Globus pallidus (tissue), 1 donor: ENCODE data around the gene LYZL6.
"Not testable (repeated sequence)": the region's sequence is repeated elsewhere in the genome, so short reads cannot be mapped to it uniquely, and the experiment has no call there.

ENCODE experiments used
- DNase-seq: peaks from one replicate; pipeline ENCODE4 v3.0.0-alpha.2; 2015; ENCODE audit warnings: low spot score

Gene LYZL6

GRCh38 chr17:35906926-35907637, 36.4 kb downstream of the LYZL6 start:
- DNase-seq, result no peak

- no peak for DNase-seq
Measured at GRCh38 chr17:35906191-35906925, 37.2 kb downstream of the LYZL6 start.

- no peak for DNase-seq
Measured at GRCh38 chr17:35903451-35903850, 40.1 kb downstream of the LYZL6 start.

- no peak for DNase-seq
Measured at GRCh38 chr17:35901631-35902175, 41.8 kb downstream of the LYZL6 start.

GRCh38 chr17:35900708-35901480, 42.6 kb downstream of the LYZL6 start:
- no peak for DNase-seq

- no peak for DNase-seq
Measured at GRCh38 chr17:35900280-35900679, 43.2 kb downstream of the LYZL6 start.

- DNase-seq, result no peak
Measured at GRCh38 chr17:35898283-35899070, 45.0 kb downstream of the LYZL6 start.

GRCh38 chr17:35897772-35898171, 45.7 kb downstream of the LYZL6 start:
- DNase-seq, result not testable (repeated sequence)

- no peak for DNase-seq
Measured at GRCh38 chr17:35895636-35896587, 47.6 kb downstream of the LYZL6 start.

GRCh38 chr17:35894206-35894605, 49.3 kb downstream of the LYZL6 start:
- no peak for DNase-seq

- no peak for DNase-seq
Measured at GRCh38 chr17:35893751-35894150, 49.8 kb downstream of the LYZL6 start.

GRCh38 chr17:35892091-35893035, 51.1 kb downstream of the LYZL6 start:
- no peak for DNase-seq

- no peak for DNase-seq
Measured at GRCh38 chr17:35891269-35891668, 52.2 kb downstream of the LYZL6 start.

- DNase-seq, result no peak
Measured at GRCh38 chr17:35890774-35891155, 52.7 kb downstream of the LYZL6 start.

- DNase-seq, result no peak
Measured at GRCh38 chr17:35889818-35890773, 53.4 kb downstream of the LYZL6 start.

- DNase-seq, result no peak
Measured at GRCh38 chr17:35889241-35889640, 54.3 kb downstream of the LYZL6 start.
